Prostate gland (tissue), 2 donors: ENCODE results near the gene BTG1.

Experiments
- CTCF ChIP-seq, 4 experiments: fragments of 200-600 bp in 2 of 4; fragments of 450-650 bp in 2 of 4; sonication (generic) in 2 of 4; IDR thresholded peaks; 1 replicate in 3 of 4; 2 replicates in 1 of 4; pipeline ENCODE4 v1.5.1; 2016 to 2019; ENCODE audit warnings: antibody characterized with exemption in 4 of 4, mild to moderate bottlenecking in 2 of 4, moderate library complexity in 2 of 4
- POLR2AphosphoS5 ChIP-seq: sonication (generic); formaldehyde crosslinking; IDR thresholded peaks from one replicate; pipeline ENCODE4 v1.6.1; 2017; ENCODE audit warnings: antibody characterized with exemption

DNA sequence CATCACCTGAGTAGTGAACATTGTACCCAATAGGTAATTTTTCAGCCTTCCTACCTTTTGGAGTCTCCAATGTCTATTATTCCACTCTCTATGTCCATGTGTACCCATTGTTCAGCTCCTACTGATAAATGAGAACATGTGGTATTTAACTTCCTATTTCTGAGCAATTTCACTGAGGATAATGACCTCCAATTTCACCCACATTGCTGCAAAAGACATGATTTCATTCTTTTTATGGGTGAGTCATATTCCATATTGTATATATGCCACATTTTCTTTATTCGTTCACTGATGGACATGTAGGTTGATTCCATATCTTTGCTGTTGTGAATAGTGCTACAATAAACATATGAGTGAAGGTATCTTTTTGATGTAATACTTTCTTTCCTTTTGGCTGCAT lies 16.4 kb upstream of the BTG1 start:
- TF ChIP-seq POLR2AphosphoS5 = no peak
- no peak for TF ChIP-seq CTCF (IDR thresholded peaks at IDR 0.05)
